ENCODE data around the gene ABLIM3. TPM values are rescaled to one million over a fixed set of nuclear protein-coding genes. Genes with fewer than 3 reads are reported as not detected.
A peak's percentile ranks its signal among the peaks of the same experiment; 100 is the strongest.

ABLIM3 gene
- total RNA-seq, 3 donors from 2014 or later (not counting 1 experiment from before 2014, with no cell fraction given) = 0.41 to 2.4 (median 1.2) TPM

GRCh38 chr5:149138182-149138923 lies 2.9 kb upstream of the ABLIM3 start:
- WGBS (ENCODE audit: insufficient coverage) = 81% methylated on average over 6 of the region's 7 CpGs
- Mint-ChIP-seq H3K4me3 (no peak overlapping the region), H3K9me3 (no peaks in the 10 kb centered on the region), H3K27me3 (ENCODE audit: low read depth in 2 of 2) (peaks cover 39 to 62% of the 10 kb centered on the region in 2 donors), H3K27ac (no peak overlapping the region), H3K36me3 (no peaks in the 10 kb centered on the region), H3K4me1 (peaks cover 0 to 4% of the 10 kb centered on the region in 2 donors)
- TF ChIP-seq CTCF (IDR thresholded peaks at IDR 0.05) = no peak
- H3K27me3 ChIP-seq (ENCODE audit: control insufficient read depth, insufficient read depth, low read length) = peaks cover 5% of the 10 kb centered on the region
- no peak overlapping the region for H3K4me3 ChIP-seq (ENCODE audit: low read length)
- ATAC-seq (no peak), DNase-seq (no peak)
- intact Hi-C loops (cut with micrococcal nuclease) = no loop called here
- peaks cover 6% of the 10 kb centered on the region for H3K4me1 ChIP-seq (ENCODE audit: control insufficient read depth, insufficient read depth, low read length)
- H3K27ac ChIP-seq (ENCODE audit: low read length) = no peak overlapping the region
- H3K36me3 ChIP-seq (ENCODE audit: control insufficient read depth, insufficient read depth, low read length) = no peaks in the 10 kb centered on the region
- H3K9me3 ChIP-seq (ENCODE audit: control insufficient read depth, insufficient read depth, low read length) = no peaks in the 10 kb centered on the region

GRCh38 chr5:149140197-149141002 lies 893 bp upstream of the ABLIM3 start:
- H3K36me3 ChIP-seq (ENCODE audit: control insufficient read depth, insufficient read depth, low read length) = no peaks in the 10 kb centered on the region
- no peaks in the 10 kb centered on the region for H3K9me3 Mint-ChIP-seq
- intact Hi-C loops (cut with micrococcal nuclease) = loop anchor here (1.0 to 5.0 kb wide), 3 partner anchors 129 to 422 kb away; no protein-coding TSS in a partner anchor
- H3K4me3 Mint-ChIP-seq = peak overlapping the region; percentile 53
- H3K27me3 Mint-ChIP-seq (ENCODE audit: low read depth in 2 of 2) = peaks cover 39 to 56% of the 10 kb centered on the region in 2 donors
- peaks cover 0 to 4% of the 10 kb centered on the region in 2 donors for H3K4me1 Mint-ChIP-seq
- no peaks in the 10 kb centered on the region for H3K36me3 Mint-ChIP-seq
- H3K27ac Mint-ChIP-seq = no peak overlapping the region
- no peak for DNase-seq
- no peak for ATAC-seq
- WGBS (ENCODE audit: insufficient coverage) = 85% methylated on average over 10 of the region's 11 CpGs
- no peaks in the 10 kb centered on the region for H3K9me3 ChIP-seq (ENCODE audit: control insufficient read depth, insufficient read depth, low read length)
- H3K27me3 ChIP-seq (ENCODE audit: control insufficient read depth, insufficient read depth, low read length) = peaks cover 10% of the 10 kb centered on the region
- TF ChIP-seq CTCF (IDR thresholded peaks at IDR 0.05) = no peak
- no peak overlapping the region for H3K27ac ChIP-seq (ENCODE audit: low read length)
- H3K4me1 ChIP-seq (ENCODE audit: control insufficient read depth, insufficient read depth, low read length) = peaks cover 6% of the 10 kb centered on the region
- H3K4me3 ChIP-seq (ENCODE audit: low read length) = no peak overlapping the region

DNA sequence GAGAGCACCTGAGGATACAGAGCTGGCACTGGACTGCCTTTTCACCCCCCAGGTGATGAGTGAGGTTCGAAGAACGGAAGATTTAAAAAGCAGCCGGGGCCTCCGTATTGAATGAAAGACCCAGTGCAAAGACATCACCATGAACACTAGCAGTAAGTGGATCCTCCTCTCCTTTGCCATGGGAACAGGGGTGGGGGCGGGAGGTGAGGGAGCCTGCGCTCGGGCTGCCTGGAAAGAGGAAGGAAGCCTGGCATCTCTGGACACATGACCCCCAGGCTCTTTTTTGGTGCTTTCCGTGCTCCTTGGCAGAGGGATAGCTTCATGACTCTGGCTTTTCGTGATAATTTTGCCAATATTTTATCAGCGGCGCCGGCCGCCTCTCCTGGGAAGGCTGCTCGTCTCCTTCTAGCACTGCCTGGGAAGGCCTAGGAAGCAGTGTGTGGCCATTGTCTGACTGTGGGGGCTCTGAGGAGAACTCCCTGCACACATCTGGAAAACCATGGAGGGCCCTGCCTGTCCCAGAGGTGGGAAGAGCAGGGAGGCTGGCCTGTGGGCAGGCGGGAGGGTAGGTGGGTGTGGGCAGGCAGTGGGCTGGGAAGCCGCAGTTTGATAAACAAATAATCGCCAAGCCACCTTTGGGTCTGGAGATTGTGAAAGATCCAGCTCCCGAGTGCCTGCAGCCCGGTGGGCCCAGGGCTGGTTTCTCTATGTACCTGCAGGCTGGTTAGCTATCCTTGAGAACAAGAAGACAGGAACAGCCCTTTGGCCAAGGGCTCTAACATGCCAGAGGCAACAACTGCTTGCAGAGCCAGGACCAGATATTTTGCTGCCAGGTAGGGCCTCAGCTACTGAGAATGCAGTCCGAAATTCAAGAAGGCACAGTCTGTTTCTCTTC lies 911 bp downstream of the ABLIM3 start:
- Mint-ChIP-seq H3K4me1 (peaks cover 0 to 4% of the 10 kb centered on the region in 2 donors), H3K27me3 (ENCODE audit: low read depth in 2 of 2) (peaks cover 38 to 52% of the 10 kb centered on the region in 2 donors), H3K36me3 (no peaks in the 10 kb centered on the region), H3K4me3 (peak overlapping the region; percentile 68), H3K9me3 (no peaks in the 10 kb centered on the region), H3K27ac (no peak overlapping the region)
- Histone ChIP-seq H3K4me3 (ENCODE audit: low read length) (no peak overlapping the region), H3K27me3 (ENCODE audit: control insufficient read depth, insufficient read depth, low read length) (peaks cover 10% of the 10 kb centered on the region), H3K4me1 (ENCODE audit: control insufficient read depth, insufficient read depth, low read length) (peaks cover 6% of the 10 kb centered on the region), H3K27ac (ENCODE audit: low read length) (no peak overlapping the region), H3K36me3 (ENCODE audit: control insufficient read depth, insufficient read depth, low read length) (no peaks in the 10 kb centered on the region), H3K9me3 (ENCODE audit: control insufficient read depth, insufficient read depth, low read length) (no peaks in the 10 kb centered on the region)
- no peak for DNase-seq
- WGBS (ENCODE audit: insufficient coverage) = 60% methylated on average over 20 of the region's 20 CpGs
- no peak for TF ChIP-seq CTCF (IDR thresholded peaks at IDR 0.05)
- intact Hi-C loops (cut with micrococcal nuclease) = loop anchor here (1.0 to 5.0 kb wide), 3 partner anchors 127 to 420 kb away; no protein-coding TSS in a partner anchor
- no peak for ATAC-seq

Data from natural killer cell (primary cell).